GM23338 (cell line): ENCODE data around the gene EPHA3. TPM values are rescaled to one million over a fixed set of nuclear protein-coding genes. Genes with fewer than 3 reads are reported as not detected.

Experiments
- ATAC-seq: fragments of 200-7000 bp; cut with Tn5 transposase; 3 replicates; pipeline ENCODE4 v1.9.1; 2020
- DNase-seq: peaks from one replicate; pipeline ENCODE4 v3.0.0-alpha.2; 2015; ENCODE audit warnings: low spot score
- H2AFZ ChIP-seq: fragments of 200-600 bp; sonication (generic); 2 replicates; pipeline ENCODE4 v1.8.0; 2016; ENCODE audit warnings: antibody characterized with exemption, mild to moderate bottlenecking, moderate library complexity
- H3F3A ChIP-seq: fragments of 200-600 bp; sonication (generic); replicated peaks from 2 replicates; pipeline ENCODE4 v1.8.0; 2017; ENCODE audit warnings: antibody characterized with exemption, mixed run types, low read depth
- H3K27ac ChIP-seq: fragments of 200-600 bp; sonication (generic); 2 replicates; pipeline ENCODE4 v1.6.1; 2016; ENCODE audit warnings: low read depth
- H3K27me3 ChIP-seq: fragments of 200-600 bp; sonication (generic); 2 replicates; pipeline ENCODE4 v1.8.0; 2016; ENCODE audit warnings: mild to moderate bottlenecking, mixed run types, moderate library complexity; ENCODE audit not compliant: insufficient read depth
- H3K36me3 ChIP-seq: fragments of 200-600 bp; sonication (generic); 2 replicates; pipeline ENCODE4 v1.8.0; 2016; ENCODE audit warnings: mild to moderate bottlenecking; ENCODE audit not compliant: insufficient read depth
- H3K4me1 ChIP-seq: fragments of 200-600 bp; sonication (generic); 2 replicates; pipeline ENCODE4 v1.8.0; 2016; ENCODE audit warnings: mild to moderate bottlenecking, moderate library complexity; ENCODE audit not compliant: insufficient read depth
- H3K4me2 ChIP-seq: fragments of 200-600 bp; sonication (generic); 2 replicates; pipeline ENCODE4 v1.7.1; 2017; ENCODE audit warnings: mixed run types
- H3K4me3 ChIP-seq: fragments of 200-600 bp; sonication (generic); 2 replicates; pipeline ENCODE4 v1.6.1; 2016; ENCODE audit warnings: mixed run types
- H3K79me2 ChIP-seq: fragments of 200-600 bp; sonication (generic); replicated peaks from 2 replicates; pipeline ENCODE4 v1.8.0; 2017; ENCODE audit warnings: mild to moderate bottlenecking; ENCODE audit not compliant: insufficient read depth
- H3K9me2 ChIP-seq: fragments of 200-600 bp; sonication (generic); 2 replicates; pipeline ENCODE4 v1.8.0; 2017; ENCODE audit not compliant: insufficient read depth
- H4K20me1 ChIP-seq: fragments of 200-600 bp; sonication (generic); replicated peaks from 2 replicates; pipeline ENCODE4 v1.8.0; 2017; ENCODE audit warnings: mild to moderate bottlenecking; ENCODE audit not compliant: insufficient read depth
- H3K27ac Mint-ChIP-seq: 2 replicates; pipeline ENCODE4 v1.8.0; 2020; ENCODE audit warnings: inconsistent platforms, mild to moderate bottlenecking, moderate library complexity, mixed read lengths
- H3K27me3 Mint-ChIP-seq: 3 replicates; pipeline ENCODE4 v1.8.0; 2022; ENCODE audit warnings: low read depth, mild to moderate bottlenecking, moderate library complexity, mixed read lengths, inconsistent platforms; ENCODE audit not compliant: insufficient read depth, poor library complexity
- H3K36me3 Mint-ChIP-seq: 3 replicates; pipeline ENCODE4 v1.8.0; 2021; ENCODE audit warnings: low read depth, mild to moderate bottlenecking, inconsistent platforms, moderate library complexity, mixed read lengths
- H3K4me1 Mint-ChIP-seq: 3 replicates; pipeline ENCODE4 v1.8.0; 2020; ENCODE audit warnings: mild to moderate bottlenecking, inconsistent platforms, mixed read lengths
- H3K4me3 Mint-ChIP-seq: 3 replicates; pipeline ENCODE4 v1.8.0; 2021; ENCODE audit warnings: moderate library complexity, mild to moderate bottlenecking, inconsistent platforms, mixed read lengths
- H3K9me3 Mint-ChIP-seq: 3 replicates; pipeline ENCODE4 v1.8.0; 2020; ENCODE audit warnings: moderate library complexity, mild to moderate bottlenecking, inconsistent platforms, mixed read lengths
- CREB1 ChIP-seq: fragments of 250-450 bp; sonication (Bioruptor Pico); IDR thresholded peaks from 2 replicates; pipeline ENCODE4 v1.5.0; 2020; ENCODE audit warnings: low read depth, mild to moderate bottlenecking, moderate library complexity
- ETS1 ChIP-seq: IDR thresholded peaks from 2 replicates; pipeline ENCODE4 v1.6.1; 2016; ENCODE audit warnings: antibody characterized with exemption
- EZH2 ChIP-seq: fragments of 200-600 bp; sonication (generic); IDR thresholded peaks from one replicate; pipeline ENCODE4 v1.8.0; 2017; ENCODE audit warnings: antibody characterized with exemption, mild to moderate bottlenecking, low read depth; ENCODE audit not compliant: unreplicated experiment
- EZH2phosphoT487 ChIP-seq: fragments of 200-600 bp; sonication (generic); IDR thresholded peaks from one replicate; pipeline ENCODE4 v1.8.1; 2018; ENCODE audit warnings: antibody characterized with exemption; ENCODE audit not compliant: unreplicated experiment
- JUNB ChIP-seq: IDR thresholded peaks from one replicate; pipeline ENCODE4 v1.6.1; 2016; ENCODE audit warnings: antibody characterized with exemption; ENCODE audit not compliant: unreplicated experiment
- NANOG ChIP-seq: IDR thresholded peaks from 2 replicates; pipeline ENCODE4 v1.6.1; 2016; ENCODE audit warnings: antibody characterized with exemption, borderline replicate concordance
- POLR2AphosphoS5 ChIP-seq: IDR thresholded peaks from 2 replicates; pipeline ENCODE4 v1.6.1; 2016; ENCODE audit warnings: antibody characterized with exemption, low read depth
- REST ChIP-seq: IDR thresholded peaks from one replicate; pipeline ENCODE4 v1.6.1; 2018; ENCODE audit warnings: antibody characterized with exemption; ENCODE audit not compliant: unreplicated experiment
- STAT1 ChIP-seq: IDR thresholded peaks from one replicate; pipeline ENCODE4 v1.6.1; 2016; ENCODE audit warnings: antibody characterized with exemption; ENCODE audit not compliant: unreplicated experiment
- ZNF331 ChIP-seq: fragments of 250-450 bp; sonication (Bioruptor Pico); IDR thresholded peaks from 2 replicates; pipeline ENCODE4 v1.5.0; 2020; ENCODE audit warnings: low read depth, mild to moderate bottlenecking, moderate library complexity
- ZNF462 ChIP-seq: fragments of 250-450 bp; sonication (Bioruptor Pico); IDR thresholded peaks from 2 replicates; pipeline ENCODE4 v1.5.0; 2020; ENCODE audit warnings: mild to moderate bottlenecking, moderate library complexity
- polyA plus RNA-seq: library from polyadenylated mRNA; unstranded; fragments of >200 nt; fragmentation: Nextera tagmentation; extraction: Ambion mirVana; gene quantifications from 2 replicates; pipeline ENCODE4 v1.2.1, GENCODE V29; 2016
- total RNA-seq: library from RNA; depleted of rRNA; stranded (reverse); fragments of >200 nt; shearing (Covaris generic); gene quantifications from 2 replicates; pipeline ENCODE4 v1.2.3, GENCODE V29; 2014
- TF ChIP-seq, protein P1 (sequence below), 2 experiments: fragments of 200-600 bp in 1 of 2; sonication (generic) in 1 of 2; conservative IDR thresholded peaks; 2 replicates each; pipeline versions ENCODE4 v1.5.1 to v1.6.1; 2016 to 2017; ENCODE audit warnings: antibody characterized with exemption in 2 of 2, low read depth in 2 of 2, mild to moderate bottlenecking in 2 of 2, moderate library complexity in 1 of 2

Gene EPHA3
- total and polyA plus RNA-seq, 2 experiments from 2014 or later = 0.05 to 0.21 TPM

DNA sequence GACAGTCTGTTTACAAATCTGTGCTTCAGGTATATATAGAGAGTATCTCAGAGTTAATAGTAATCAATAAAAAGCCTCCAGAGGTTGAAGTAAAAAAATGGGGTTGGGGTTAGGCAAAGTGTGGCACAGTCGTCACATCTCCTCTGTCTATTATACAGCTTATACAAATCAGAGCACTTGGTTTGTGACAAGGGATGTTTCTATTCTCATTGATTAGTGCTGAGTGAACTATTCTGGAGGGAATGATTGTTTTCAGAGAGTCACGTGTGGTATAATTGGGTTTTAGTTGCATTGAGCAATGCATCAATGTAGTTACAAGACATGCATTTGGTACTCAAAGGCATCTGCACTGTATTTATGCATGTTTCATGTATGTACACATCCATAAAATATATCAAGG, 172.9 kb downstream of the EPHA3 start (continued):
- no peak for TF ChIP-seq NANOG
- TF ChIP-seq EZH2 = no peak
- no peak for TF ChIP-seq ZNF331 (CRISPR knock-in tag)
- no peak for TF ChIP-seq STAT1
- TF ChIP-seq CREB1 (CRISPR knock-in tag) = no peak
- no peak for TF ChIP-seq EZH2phosphoT487
- no peak for TF ChIP-seq ETS1
- TF ChIP-seq, protein P1, sequence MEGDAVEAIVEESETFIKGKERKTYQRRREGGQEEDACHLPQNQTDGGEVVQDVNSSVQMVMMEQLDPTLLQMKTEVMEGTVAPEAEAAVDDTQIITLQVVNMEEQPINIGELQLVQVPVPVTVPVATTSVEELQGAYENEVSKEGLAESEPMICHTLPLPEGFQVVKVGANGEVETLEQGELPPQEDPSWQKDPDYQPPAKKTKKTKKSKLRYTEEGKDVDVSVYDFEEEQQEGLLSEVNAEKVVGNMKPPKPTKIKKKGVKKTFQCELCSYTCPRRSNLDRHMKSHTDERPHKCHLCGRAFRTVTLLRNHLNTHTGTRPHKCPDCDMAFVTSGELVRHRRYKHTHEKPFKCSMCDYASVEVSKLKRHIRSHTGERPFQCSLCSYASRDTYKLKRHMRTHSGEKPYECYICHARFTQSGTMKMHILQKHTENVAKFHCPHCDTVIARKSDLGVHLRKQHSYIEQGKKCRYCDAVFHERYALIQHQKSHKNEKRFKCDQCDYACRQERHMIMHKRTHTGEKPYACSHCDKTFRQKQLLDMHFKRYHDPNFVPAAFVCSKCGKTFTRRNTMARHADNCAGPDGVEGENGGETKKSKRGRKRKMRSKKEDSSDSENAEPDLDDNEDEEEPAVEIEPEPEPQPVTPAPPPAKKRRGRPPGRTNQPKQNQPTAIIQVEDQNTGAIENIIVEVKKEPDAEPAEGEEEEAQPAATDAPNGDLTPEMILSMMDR (conservative IDR thresholded peaks at IDR 0.05; ENCODE audit: low read depth in 2 of 2) = no peak
- TF ChIP-seq REST = no peak
- TF ChIP-seq JUNB = no peak
- no peak for TF ChIP-seq POLR2AphosphoS5

- no peak for ATAC-seq
- DNase-seq = no peak
- TF ChIP-seq ZNF331 (CRISPR knock-in tag) (no peak), JUNB (no peak), ZNF462 (CRISPR knock-in tag) (no peak)
Observed at GRCh38 chr3:89280822-89281365, 173.5 kb downstream of the EPHA3 start.

More at GRCh38 chr3:89280822-89281365, 173.5 kb downstream of the EPHA3 start:
- Histone ChIP-seq H3K36me3 (no peaks in the 10 kb centered on the region), H4K20me1 (no peaks in the 10 kb centered on the region), H3K4me2 (no peak overlapping the region), H3F3A (no peaks in the 10 kb centered on the region), H3K9me2 (no peaks in the 10 kb centered on the region), H3K27ac (no peak overlapping the region), H3K4me1 (peaks cover 23% of the 10 kb centered on the region), H2AFZ (no peak overlapping the region), H3K27me3 (no peaks in the 10 kb centered on the region), H3K4me3 (no peak overlapping the region), H3K79me2 (no peaks in the 10 kb centered on the region)
- Mint-ChIP-seq H3K36me3 (no peaks in the 10 kb centered on the region), H3K4me1 (peaks cover 36% of the 10 kb centered on the region), H3K9me3 (peaks cover 3% of the 10 kb centered on the region; the same call in 1 of the 3 replicates), H3K27ac (no peak overlapping the region), H3K4me3 (no peak overlapping the region), H3K27me3 (peaks cover 2% of the 10 kb centered on the region)
